ENCODE measurements around the gene ATAD2B. TPM values are rescaled to one million over a fixed set of nuclear protein-coding genes. Genes with fewer than 3 reads are reported as not detected.

Gene ATAD2B
- total and polyA plus RNA-seq, 2 of the 8 experiments (the other 6 are each of a cell fraction or from before 2014, with no cell fraction given) = 3.4 to 16.1 TPM

GRCh38 chr2:23745068-23745725 is 181.7 kb downstream of the ATAD2B start (continued):
- TF ChIP-seq CHD7 (IDR thresholded peaks at IDR 0.05; ENCODE audit: insufficient replicate concordance, low read length) (no peak), EGR1 (IDR thresholded peaks at IDR 0.05; ENCODE audit: borderline replicate concordance, low read depth, low read length) (no peak), RBBP5 (IDR thresholded peaks at IDR 0.05; ENCODE audit: borderline replicate concordance, low read depth, low read length) (no peak), EZH2 (IDR thresholded peaks at IDR 0.05; ENCODE audit: low read depth, low read length, severe bottlenecking) (no peak)

Data from H1 (cell line).